ENCODE data around the gene AXDND1.

GRCh38 chr1:179440971-179441370, 75.2 kb downstream of the AXDND1 start:
- no peak for TF ChIP-seq CTCF (IDR thresholded peaks at IDR 0.05; ENCODE audit: insufficient read depth, low read length)
- no peak for TF ChIP-seq GABPA (IDR thresholded peaks at IDR 0.05; ENCODE audit: low read depth)
- TF ChIP-seq SPI1 (IDR thresholded peaks at IDR 0.05; ENCODE audit: borderline replicate concordance, low read depth): no peak
- no peak for TF ChIP-seq POLR2AphosphoS5 (IDR thresholded peaks at IDR 0.05; ENCODE audit: low read depth)
- TF ChIP-seq REST (IDR thresholded peaks at IDR 0.05; ENCODE audit: insufficient replicate concordance, low read depth): no peak

Data from HL-60 (cell line).